ENCODE data around the gene HERPUD2. TPM values are rescaled to one million over a fixed set of nuclear protein-coding genes. Genes with fewer than 3 reads are reported as not detected.
"Not testable (repeated sequence)": the region's sequence is repeated elsewhere in the genome, so short reads cannot be mapped to it uniquely, and the experiment has no call there.

HERPUD2 gene
- total RNA-seq, 2 experiments from 2014 or later, result 24.9 to 25.0 TPM

- intact Hi-C loops (cut with micrococcal nuclease), result no loop called here
- Mint-ChIP-seq H3K4me1 (ENCODE audit: low read depth) (peaks cover 3% of the 10 kb centered on the region), H3K9me3 (no peaks in the 10 kb centered on the region), H3K27ac (no peak overlapping the region), H3K36me3 (ENCODE audit: low read depth) (no peaks in the 10 kb centered on the region), H3K27me3 (no peaks in the 10 kb centered on the region), H3K4me3 (no peak overlapping the region)
- ChIA-PET CTCF (no interaction called here), POLR2A (no interaction called here)
- DNase-seq (no peak), ATAC-seq (no peak)
- TF ChIP-seq CTCF (IDR thresholded peaks at IDR 0.05), result no peak
Measured at GRCh38 chr7:35599061-35599460, 95.9 kb downstream of the HERPUD2 start.

DNA sequence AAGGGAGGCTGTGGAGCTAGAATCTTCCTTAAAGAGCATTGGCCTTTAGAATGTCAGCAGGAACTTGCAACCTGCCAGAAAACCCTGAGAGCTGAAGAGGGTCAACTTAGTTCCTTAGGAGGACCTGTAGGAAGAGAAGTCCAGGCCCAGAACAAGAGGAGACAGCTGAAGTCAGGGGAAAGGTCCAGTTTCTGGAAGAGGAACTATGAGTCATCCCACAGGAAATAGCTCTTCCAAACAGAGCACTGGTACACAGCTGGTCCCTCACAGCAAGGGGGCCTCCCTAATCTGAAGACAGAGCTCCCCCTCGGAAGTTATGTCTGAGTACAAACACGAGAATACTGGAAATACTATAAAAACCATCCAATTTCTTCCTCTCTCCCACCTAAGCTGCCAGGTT is 98.9 kb downstream of the HERPUD2 start:
- no peak for DNase-seq
- CTCF ChIA-PET, result interaction anchor here (1.3 to 2.4 kb wide), 5 partner anchors 12 to 75 kb away, joined by 3 to 8 read pairs (median 5); no protein-coding TSS in a partner anchor
- no peak for ATAC-seq
- Mint-ChIP-seq H3K9me3 (no peaks in the 10 kb centered on the region), H3K27me3 (no peaks in the 10 kb centered on the region), H3K27ac (no peak overlapping the region), H3K4me3 (no peak overlapping the region), H3K4me1 (ENCODE audit: low read depth) (peaks cover 3% of the 10 kb centered on the region), H3K36me3 (ENCODE audit: low read depth) (no peaks in the 10 kb centered on the region)
- POLR2A ChIA-PET, result interaction anchor here (1.1 kb wide), 1 partner anchor 16 kb away, joined by 3 read pairs; no protein-coding TSS in a partner anchor
- intact Hi-C loops (cut with micrococcal nuclease), result no loop called here
- TF ChIP-seq CTCF (IDR thresholded peaks at IDR 0.05), result no peak

- DNase-seq (peak; percentile 46), ATAC-seq (no peak)
- H3K36me3 Mint-ChIP-seq (ENCODE audit: low read depth), result no peaks in the 10 kb centered on the region
- H3K27me3 Mint-ChIP-seq, result no peaks in the 10 kb centered on the region
- ChIA-PET CTCF (interaction anchor here (0.7 to 2.5 kb wide), 13 partner anchors 9 to 73 kb away, joined by 3 to 12 read pairs (median 4); no protein-coding TSS in a partner anchor), POLR2A (no interaction called here)
- H3K9me3 Mint-ChIP-seq, result no peaks in the 10 kb centered on the region
- H3K27ac Mint-ChIP-seq, result no peak overlapping the region
- no peak overlapping the region for H3K4me3 Mint-ChIP-seq
- H3K4me1 Mint-ChIP-seq (ENCODE audit: low read depth), result peaks cover 3% of the 10 kb centered on the region
- intact Hi-C loops (cut with micrococcal nuclease), result no loop called here
- peak; percentile 44 for TF ChIP-seq CTCF (IDR thresholded peaks at IDR 0.05)
Measured at GRCh38 chr7:35593899-35594298, 101.0 kb downstream of the HERPUD2 start.

DNA sequence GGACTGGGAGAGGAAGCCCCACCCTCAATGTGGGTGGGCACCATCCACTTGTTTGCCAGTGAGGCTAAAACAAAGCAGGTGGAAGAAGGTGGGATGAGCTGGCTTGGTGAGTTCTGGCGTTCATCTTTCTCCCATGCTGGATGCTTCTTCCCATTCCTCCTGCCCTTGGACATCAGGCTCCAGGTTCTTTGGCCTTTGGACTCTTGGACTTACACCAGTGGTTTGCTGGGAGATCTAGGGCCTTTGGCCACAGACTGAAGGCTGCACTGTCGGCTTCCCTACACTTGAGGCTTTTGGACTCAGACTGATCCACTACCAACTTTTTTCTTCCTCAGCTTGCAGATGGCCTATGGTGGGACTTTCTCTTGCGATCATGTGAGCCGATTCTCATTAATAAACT is 106.3 kb downstream of the HERPUD2 start:
- Mint-ChIP-seq H3K36me3 (ENCODE audit: low read depth) (no peaks in the 10 kb centered on the region), H3K27ac (no peak overlapping the region), H3K27me3 (no peaks in the 10 kb centered on the region), H3K4me3 (no peak overlapping the region), H3K4me1 (ENCODE audit: low read depth) (no peaks in the 10 kb centered on the region), H3K9me3 (no peaks in the 10 kb centered on the region)
- ChIA-PET CTCF (no interaction called here), POLR2A (no interaction called here)
- intact Hi-C loops (cut with micrococcal nuclease), result no loop called here
- DNase-seq (no peak), ATAC-seq (no peak)
- no peak for TF ChIP-seq CTCF (IDR thresholded peaks at IDR 0.05)

DNA sequence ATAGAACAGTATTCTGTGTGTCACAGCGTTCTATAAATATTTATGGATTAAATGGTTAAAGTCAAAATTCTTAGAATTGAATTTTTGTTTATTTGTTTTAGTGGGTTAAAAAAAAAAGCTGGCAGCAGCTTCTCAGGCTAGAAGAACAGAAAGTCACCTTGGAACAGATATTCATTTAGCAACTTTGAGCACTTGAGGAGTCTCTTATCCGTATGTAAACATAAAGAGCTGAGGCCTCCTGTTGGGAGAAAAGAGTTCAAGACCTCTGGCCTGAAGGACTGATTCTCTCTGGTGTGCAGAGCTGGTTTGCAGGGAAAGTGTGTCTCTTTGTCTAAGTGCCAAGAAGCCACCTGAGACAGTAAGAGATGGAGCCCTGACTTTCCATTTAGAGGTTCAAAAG is 109.9 kb downstream of the HERPUD2 start:
- TF ChIP-seq CTCF (IDR thresholded peaks at IDR 0.05), result no peak
- no peak for DNase-seq
- CTCF ChIA-PET, result interaction anchor here (0.6 to 1.1 kb wide), 2 partner anchors 10 to 17 kb away, joined by 3 to 4 read pairs; no protein-coding TSS in a partner anchor
- no peaks in the 10 kb centered on the region for H3K9me3 Mint-ChIP-seq
- H3K27ac Mint-ChIP-seq, result no peak overlapping the region
- ATAC-seq, result no peak
- no peaks in the 10 kb centered on the region for H3K36me3 Mint-ChIP-seq (ENCODE audit: low read depth)
- no peaks in the 10 kb centered on the region for H3K27me3 Mint-ChIP-seq
- no peak overlapping the region for H3K4me3 Mint-ChIP-seq
- no peaks in the 10 kb centered on the region for H3K4me1 Mint-ChIP-seq (ENCODE audit: low read depth)
- intact Hi-C loops (cut with micrococcal nuclease), result no loop called here
- POLR2A ChIA-PET, result interaction anchor here (1.1 kb wide), 1 partner anchor 24 kb away, joined by 3 read pairs; no protein-coding TSS in a partner anchor

DNA sequence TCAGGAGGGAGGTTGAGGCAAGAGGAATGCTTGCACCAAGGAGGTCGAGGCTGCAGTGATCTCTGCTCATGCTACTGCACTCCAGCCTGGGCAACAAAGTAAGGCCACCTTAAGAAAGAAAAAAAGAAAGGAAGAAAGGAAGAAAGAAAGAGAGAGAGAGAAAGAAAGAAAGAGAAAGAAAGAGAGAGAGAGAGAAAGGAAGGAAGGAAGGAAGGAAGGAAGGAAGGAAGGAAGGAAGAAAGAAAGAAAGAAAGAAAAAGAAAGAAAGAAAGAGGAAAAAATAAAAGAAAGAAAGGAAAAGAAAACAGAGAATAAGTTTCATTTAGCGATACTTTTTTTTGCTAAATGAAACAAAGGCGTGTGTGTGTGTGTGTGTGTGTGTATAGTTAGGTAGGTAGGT is 110.4 kb downstream of the HERPUD2 start:
- intact Hi-C loops (cut with micrococcal nuclease); H3K27me3 Mint-ChIP-seq; DNase-seq; H3K36me3 Mint-ChIP-seq (ENCODE audit: low read depth); H3K4me1 Mint-ChIP-seq (ENCODE audit: low read depth); H3K27ac Mint-ChIP-seq; H3K4me3 Mint-ChIP-seq; ATAC-seq; H3K9me3 Mint-ChIP-seq: not testable (repeated sequence)
- POLR2A ChIA-PET, result interaction anchor here (1.1 kb wide), 1 partner anchor 25 kb away, joined by 3 read pairs; no protein-coding TSS in a partner anchor
- CTCF ChIA-PET, result interaction anchor here (0.6 to 2.7 kb wide), 3 partner anchors 9 to 17 kb away, joined by 3 to 12 read pairs (median 4); no protein-coding TSS in a partner anchor

Measured in activated CD8-positive, alpha-beta T cell treated with anti-CD3 and anti-CD28 coated beads for 36 hours (primary cell).